Urinary bladder (tissue), 4 donors: ENCODE measurements around the gene CDKN1A. TPM values are rescaled to one million over a fixed set of nuclear protein-coding genes. Genes with fewer than 3 reads are reported as not detected.
"Not testable (repeated sequence)": the region's sequence is repeated elsewhere in the genome, so short reads cannot be mapped to it uniquely, and the experiment has no call there.

Experiments
- DNase-seq: peaks from one replicate; pipeline ENCODE4 v3.0.0-alpha.2; 2015; ENCODE audit errors: extremely low spot score
- H3K27ac ChIP-seq: one replicate; pipeline ENCODE4 v1.5.1; 2013; ENCODE audit warnings: low read depth, mild to moderate bottlenecking, moderate library complexity
- H3K36me3 ChIP-seq: one replicate; pipeline ENCODE4 v1.6.1; 2013; ENCODE audit warnings: mild to moderate bottlenecking, moderate library complexity; ENCODE audit not compliant: insufficient read depth
- H3K4me1 ChIP-seq: one replicate; pipeline ENCODE4 v1.6.1; 2013; ENCODE audit warnings: mild to moderate bottlenecking, moderate library complexity; ENCODE audit not compliant: insufficient read depth
- H3K4me3 ChIP-seq: one replicate; pipeline ENCODE4 v1.5.1; 2013; ENCODE audit warnings: low read depth, low read length
- WGBS: extraction: QIAGEN DNeasy Blood & Tissue Kit; methylation state at CpG from one replicate; pipeline ENCODE4 v1.1.7; 2013; 5-methylcytosine and 5-hydroxymethylcytosine counted together
- polyA plus RNA-seq: library from polyadenylated mRNA; stranded (reverse); fragments of 200-250 nt; gene quantifications from one replicate; pipeline ENCODE4 v1.2.3, GENCODE V29; 2013
- total RNA-seq: library from RNA; depleted of rRNA; stranded (reverse); fragments of >200 nt; gene quantifications from one replicate; pipeline ENCODE4 v1.2.3, GENCODE V29; 2014
- donor health status: healthy with polysubstance abuse.
- donor health status: healthy.

Gene CDKN1A
- total and polyA plus RNA-seq, 2 donors: 27.4 to 127 TPM

DNA sequence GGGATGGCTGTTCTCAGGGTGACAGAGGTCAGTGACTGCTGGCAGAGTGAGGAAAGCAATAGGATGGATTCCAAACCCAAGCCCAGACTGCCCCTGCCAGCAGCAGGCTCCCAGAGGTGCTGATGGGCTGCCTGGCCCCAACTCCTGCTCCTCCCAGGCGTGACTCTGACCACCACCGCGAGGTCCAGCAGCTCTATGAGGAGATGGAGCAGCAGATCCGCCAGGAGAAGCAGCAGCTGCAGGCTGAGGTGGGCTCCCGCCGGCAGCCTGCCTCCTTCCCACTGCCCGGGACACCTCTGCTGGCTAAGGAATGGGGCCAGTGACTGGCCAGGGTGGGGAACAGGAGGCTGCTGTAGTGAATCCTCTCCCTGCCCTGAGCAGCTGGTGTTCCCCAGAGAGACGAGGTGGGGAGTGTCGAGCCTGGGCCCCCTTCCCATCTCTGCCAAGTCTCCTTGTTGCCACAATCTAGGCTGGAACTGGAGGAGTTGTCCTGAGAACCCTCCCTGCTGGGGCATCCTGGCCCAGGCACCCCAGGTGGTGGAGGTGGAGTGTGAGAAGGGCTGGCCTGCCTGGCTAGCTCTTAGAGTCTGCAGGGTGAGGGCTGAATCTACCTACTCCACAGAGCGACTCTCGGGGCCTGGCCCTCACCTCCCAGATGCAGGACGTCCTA lies 39.5 kb downstream of the CDKN1A start:
- WGBS: 79% methylated on average over 12 of the region's 12 CpGs
- no peaks in the 10 kb centered on the region for H3K4me1 ChIP-seq
- no peak for DNase-seq
- no peak overlapping the region for H3K4me3 ChIP-seq
- no peak overlapping the region for H3K27ac ChIP-seq
- no peaks in the 10 kb centered on the region for H3K36me3 ChIP-seq

DNA sequence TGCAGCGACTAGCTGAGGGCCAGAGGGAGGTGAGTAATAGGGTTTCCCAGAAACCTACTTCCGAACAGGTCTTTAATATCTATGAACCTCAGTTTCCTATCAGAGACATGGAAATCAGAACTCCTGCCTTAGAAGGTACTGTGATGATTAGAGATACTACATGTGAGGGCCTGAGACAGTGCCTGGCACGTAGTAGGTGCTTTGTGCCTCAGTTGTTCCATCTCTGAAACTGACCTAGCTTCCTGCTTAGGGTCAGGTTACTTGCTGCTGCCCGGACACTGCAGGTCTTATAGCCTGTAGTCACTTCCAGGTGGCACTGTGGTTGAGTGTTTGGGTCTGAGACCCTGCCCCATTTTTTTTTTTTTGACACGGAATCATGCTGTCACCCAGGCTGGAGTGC lies 40.0 kb downstream of the CDKN1A start:
- H3K36me3 ChIP-seq: no peaks in the 10 kb centered on the region
- H3K4me1 ChIP-seq: no peaks in the 10 kb centered on the region
- no peak for DNase-seq
- no peak overlapping the region for H3K4me3 ChIP-seq
- H3K27ac ChIP-seq: no peak overlapping the region
- WGBS: 80% methylated on average over 5 of the region's 5 CpGs

DNA sequence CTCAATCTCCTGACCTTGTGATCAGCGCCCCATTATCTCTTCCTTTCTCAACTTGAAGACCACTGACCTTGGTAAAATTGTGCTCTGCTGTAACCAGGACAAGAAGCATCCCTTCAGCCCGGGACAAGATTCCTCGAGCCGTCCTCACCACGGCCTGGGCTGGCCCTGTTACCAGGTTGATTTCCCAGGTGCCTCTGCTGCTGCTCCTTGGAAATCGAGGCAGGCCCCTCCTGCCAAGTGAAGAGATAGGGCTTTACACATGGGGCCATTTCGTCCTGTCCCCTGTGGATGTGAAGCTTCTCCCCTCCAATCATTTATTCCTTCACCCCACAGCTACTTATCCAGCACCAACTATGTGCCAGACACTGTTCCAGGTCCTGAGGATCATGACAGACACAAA lies 40.6 kb downstream of the CDKN1A start:
- Histone ChIP-seq H3K4me1 (no peaks in the 10 kb centered on the region), H3K4me3 (no peak overlapping the region), H3K27ac (no peak overlapping the region), H3K36me3 (no peaks in the 10 kb centered on the region)
- WGBS: 91% methylated on average over 7 of the region's 7 CpGs
- no peak for DNase-seq

DNA sequence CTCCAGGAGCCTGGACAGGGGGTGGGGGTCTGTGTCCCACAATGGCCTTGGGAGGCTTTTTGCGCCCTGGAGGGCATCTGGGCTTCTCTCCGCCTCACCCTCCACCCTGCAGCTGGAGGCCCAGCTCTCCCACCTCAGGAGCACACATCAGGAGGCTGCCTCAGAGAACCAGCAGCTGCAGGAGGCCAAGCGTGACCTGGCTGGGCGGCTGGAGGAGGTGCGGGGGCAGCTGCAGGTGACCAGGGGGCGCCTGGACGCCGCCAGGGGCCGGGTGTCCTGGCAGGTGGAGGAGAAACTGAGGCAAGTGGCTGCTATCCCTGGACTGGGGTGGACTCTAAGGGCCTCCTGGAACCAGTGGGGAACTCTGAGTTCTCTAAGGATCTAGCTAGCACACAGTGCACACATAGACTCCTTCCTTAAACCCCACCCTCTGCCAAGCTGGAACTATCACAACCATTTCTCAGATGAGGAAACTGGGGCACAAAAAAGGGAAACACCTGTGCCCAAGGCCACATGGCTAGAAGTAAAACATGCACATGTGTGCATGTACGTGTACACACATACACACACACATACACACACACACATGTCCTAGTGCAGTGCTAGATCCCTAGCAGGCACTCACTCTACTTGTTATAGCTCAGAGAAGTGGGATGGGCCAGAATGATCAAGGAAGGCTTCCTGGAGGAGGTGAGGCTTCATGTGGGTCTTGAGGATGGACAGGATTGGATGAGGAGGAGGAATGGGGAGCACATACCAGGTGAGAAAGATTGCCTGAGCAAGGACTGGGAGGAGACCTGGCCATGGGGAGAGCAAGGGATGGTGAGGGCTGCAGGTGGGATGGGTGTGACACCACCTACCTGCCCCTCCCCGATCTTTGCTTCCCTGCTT lies 42.0 kb downstream of the CDKN1A start:
- WGBS: 92% methylated on average over 11 of the region's 11 CpGs
- no peak overlapping the region for H3K4me3 ChIP-seq
- no peaks in the 10 kb centered on the region for H3K4me1 ChIP-seq
- no peaks in the 10 kb centered on the region for H3K36me3 ChIP-seq
- no peak overlapping the region for H3K27ac ChIP-seq
- no peak for DNase-seq

DNA sequence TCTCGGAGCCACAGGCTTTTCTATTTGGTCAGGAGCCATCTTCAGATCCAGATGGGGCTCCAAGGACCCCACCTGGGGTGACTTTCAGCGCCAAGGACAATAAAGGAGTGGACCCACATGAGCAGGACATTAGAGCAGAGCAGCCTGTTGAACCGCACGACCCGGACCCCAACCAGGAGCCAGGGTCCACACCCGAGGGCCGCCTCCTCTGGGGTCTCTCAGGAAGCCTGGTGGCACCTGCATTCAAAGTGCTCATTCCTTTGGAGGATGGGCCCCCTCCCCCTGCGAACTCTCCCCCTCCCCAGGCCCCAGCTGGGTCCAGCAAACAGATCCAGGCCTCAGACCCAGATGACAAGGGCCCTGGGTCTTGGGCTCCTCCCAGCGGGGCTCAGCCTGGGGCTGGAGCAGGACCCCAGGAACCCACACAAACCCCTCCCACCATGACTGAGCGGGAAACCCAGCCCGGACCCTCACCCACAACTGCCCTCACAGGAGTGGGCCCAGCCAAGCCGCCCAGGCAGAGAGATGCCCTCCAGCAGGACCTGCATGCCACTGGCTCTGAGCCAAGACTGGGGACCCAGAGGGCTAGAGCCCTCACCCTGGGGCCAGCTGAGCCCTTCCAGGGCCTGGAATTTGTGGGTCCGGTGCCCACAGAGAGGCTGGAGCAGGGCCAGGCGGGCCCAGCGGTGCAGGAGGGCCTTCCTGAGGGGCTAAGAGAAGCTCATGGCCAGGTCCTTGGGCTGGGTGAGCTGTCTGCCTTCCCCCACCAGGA lies 43.0 kb downstream of the CDKN1A start:
- no peaks in the 10 kb centered on the region for H3K36me3 ChIP-seq
- H3K27ac ChIP-seq: no peak overlapping the region
- 87% methylated on average over 15 of the region's 15 CpGs for WGBS
- no peaks in the 10 kb centered on the region for H3K4me1 ChIP-seq
- H3K4me3 ChIP-seq: no peak overlapping the region
- DNase-seq: no peak

DNA sequence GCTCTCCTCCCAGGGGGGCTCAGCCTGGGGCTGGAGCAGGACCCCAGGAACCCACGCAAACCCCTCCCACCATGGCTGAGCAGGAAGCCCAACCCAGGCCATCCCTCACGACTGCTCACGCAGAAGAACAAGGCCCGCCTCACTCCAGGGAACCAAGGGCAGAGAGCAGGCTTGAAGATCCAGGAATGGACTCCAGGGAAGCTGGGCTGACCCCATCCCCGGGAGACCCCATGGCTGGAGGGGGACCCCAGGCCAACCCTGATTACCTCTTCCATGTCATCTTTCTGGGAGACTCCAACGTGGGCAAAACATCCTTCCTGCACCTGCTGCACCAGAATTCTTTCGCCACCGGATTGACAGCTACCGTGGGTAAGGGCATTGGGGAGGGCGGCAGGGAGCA lies 43.9 kb downstream of the CDKN1A start:
- 91% methylated on average over 10 of the region's 10 CpGs for WGBS

DNA sequence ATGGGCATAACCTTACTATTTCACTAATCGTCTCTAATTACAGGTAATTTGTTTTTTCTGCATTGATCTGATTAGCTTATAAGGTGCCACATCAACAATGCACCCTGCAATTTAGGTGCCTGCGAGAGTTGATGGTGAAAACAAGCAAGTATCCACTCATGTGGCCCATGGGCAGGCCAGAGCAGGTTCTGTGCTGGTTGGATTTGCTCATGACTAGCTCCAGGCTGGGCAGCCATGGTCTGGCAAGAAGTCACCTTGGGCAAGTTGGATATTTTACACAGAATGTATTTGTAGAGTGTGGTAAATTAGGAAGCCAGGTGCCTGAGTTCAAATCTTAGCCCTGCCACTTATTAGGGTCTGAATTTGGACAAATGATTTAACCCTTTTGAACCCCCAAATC lies 44.4 kb downstream of the CDKN1A start:
- 89% methylated on average over 2 of the region's 2 CpGs for WGBS
- H3K4me1 ChIP-seq: no peaks in the 10 kb centered on the region
- no peak for DNase-seq

More for the DNA sequence above, 43.9 kb downstream of the CDKN1A start:
- Histone ChIP-seq H3K4me3 (no peak overlapping the region), H3K27ac (no peak overlapping the region), H3K36me3 (no peaks in the 10 kb centered on the region), H3K4me1 (no peaks in the 10 kb centered on the region)
- no peak for DNase-seq

DNA sequence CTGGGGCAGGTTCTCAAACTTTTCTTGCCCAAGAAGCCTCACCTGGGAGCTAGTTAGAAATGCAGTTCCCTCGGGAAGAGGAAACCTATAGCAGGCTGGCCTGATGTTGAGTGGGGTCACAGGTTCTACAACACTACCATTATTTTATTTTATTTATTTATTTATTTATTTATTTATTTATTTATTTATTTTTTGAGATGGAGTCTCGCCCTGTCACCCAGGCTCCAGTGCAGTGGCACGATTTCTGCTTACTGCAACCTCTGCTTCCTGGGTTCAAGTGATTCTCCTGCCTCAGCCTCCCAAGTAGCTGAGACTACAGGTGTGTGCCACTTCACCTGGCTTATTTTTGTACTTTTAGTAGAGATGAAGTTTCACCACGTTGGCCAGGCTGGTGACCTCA lies 45.5 kb downstream of the CDKN1A start:
- H3K4me3 ChIP-seq, H3K27ac ChIP-seq, DNase-seq, H3K4me1 ChIP-seq, H3K36me3 ChIP-seq: not testable (repeated sequence)
- WGBS: 91% methylated on average over 4 of the region's 4 CpGs

More for the DNA sequence above, 44.4 kb downstream of the CDKN1A start:
- Histone ChIP-seq H3K27ac (no peak overlapping the region), H3K36me3 (no peaks in the 10 kb centered on the region), H3K4me3 (no peak overlapping the region)

DNA sequence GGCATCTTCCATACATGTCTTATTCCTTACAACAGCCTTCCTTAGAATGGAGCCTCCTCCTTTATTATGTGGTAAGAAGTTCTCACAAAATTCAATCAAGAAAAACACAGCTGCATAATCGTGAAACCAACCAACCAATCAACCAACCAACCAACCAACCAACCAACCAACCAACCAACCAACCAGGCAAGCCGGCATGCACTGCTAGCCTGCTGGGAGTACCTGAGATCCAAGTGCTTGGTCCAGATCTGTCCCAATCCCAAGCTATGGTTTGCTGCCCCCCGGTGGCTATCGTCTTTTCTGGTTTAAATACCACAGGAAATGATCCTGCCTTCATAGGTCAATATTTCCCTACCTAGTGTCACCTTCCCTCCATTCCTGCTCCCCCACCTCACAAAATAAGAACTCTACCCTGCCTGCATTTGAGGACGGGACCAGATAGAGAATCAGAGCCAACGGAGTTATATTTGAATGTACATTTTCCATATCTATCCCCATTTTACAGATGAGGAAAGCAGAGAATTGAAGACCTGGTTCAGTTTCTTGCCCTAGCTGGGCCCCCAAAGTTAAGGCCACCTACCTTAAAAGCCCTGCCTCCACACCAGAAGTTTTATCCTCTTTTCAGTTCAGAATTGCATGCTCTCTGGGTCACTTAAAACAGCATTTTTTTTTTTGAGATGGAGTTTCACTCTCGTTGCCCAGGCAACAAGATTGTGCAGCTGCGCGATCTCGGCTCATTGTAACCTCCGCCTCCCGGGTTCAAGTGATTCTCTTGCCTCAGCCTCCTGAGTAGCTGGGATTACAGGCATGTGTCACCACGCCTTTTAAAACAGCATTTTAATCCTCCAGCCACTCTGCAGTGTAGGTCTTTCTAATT lies 46.2 kb downstream of the CDKN1A start:
- 55% methylated on average over 13 of the region's 13 CpGs for WGBS

DNA sequence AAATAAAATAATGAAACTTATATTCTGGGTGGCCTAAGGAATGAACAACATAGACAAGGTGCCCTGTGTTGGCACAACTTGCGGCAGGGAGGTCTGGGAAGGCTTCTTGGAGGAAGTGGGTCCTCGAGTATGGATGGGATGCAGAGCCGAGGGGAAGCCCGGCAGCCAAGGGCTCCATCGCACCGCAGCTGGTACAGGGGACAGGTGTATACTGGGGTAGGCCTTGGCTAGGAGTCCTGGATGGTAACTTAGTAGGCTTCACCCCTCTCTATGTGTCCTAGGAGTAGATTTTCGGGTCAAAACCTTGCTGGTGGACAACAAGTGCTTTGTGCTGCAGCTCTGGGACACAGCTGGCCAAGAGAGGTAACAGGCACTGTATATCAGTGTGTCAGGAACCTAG lies 47.1 kb downstream of the CDKN1A start:
- WGBS: 92% methylated on average over 7 of the region's 7 CpGs

More for the DNA sequence above, 46.2 kb downstream of the CDKN1A start:
- Histone ChIP-seq H3K27ac (no peak overlapping the region), H3K4me1 (no peaks in the 10 kb centered on the region), H3K4me3 (no peak overlapping the region), H3K36me3 (no peaks in the 10 kb centered on the region)
- no peak for DNase-seq

DNA sequence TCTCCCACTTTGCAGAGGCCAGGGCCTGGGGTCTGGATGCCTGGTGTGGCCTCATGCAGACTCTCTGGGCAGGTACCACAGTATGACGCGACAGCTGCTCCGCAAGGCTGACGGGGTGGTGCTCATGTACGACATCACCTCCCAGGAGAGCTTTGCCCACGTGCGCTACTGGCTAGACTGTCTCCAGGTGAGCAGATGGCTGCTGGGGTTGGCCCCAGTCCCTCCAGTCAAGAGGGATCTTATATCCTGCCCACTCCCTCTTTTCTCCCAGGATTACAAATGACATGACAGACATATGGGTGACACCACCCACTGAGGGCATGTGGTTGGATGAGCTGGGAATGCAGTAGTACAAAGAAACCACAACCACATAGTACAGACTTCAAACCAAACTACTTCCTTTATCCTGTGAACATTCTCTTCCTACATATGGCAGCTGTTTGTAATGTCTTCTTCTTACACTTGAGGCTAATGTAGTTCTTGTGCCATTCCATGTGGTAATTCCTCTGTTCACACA lies 49.0 kb downstream of the CDKN1A start:
- no peak for DNase-seq
- 95% methylated on average over 7 of the region's 7 CpGs for WGBS
- Histone ChIP-seq H3K4me1 (no peaks in the 10 kb centered on the region), H3K4me3 (no peak overlapping the region), H3K27ac (no peak overlapping the region), H3K36me3 (no peaks in the 10 kb centered on the region)

More for the DNA sequence above, 47.1 kb downstream of the CDKN1A start:
- DNase-seq: no peak
- Histone ChIP-seq H3K27ac (no peak overlapping the region), H3K4me3 (no peak overlapping the region), H3K36me3 (no peaks in the 10 kb centered on the region), H3K4me1 (no peaks in the 10 kb centered on the region)

DNA sequence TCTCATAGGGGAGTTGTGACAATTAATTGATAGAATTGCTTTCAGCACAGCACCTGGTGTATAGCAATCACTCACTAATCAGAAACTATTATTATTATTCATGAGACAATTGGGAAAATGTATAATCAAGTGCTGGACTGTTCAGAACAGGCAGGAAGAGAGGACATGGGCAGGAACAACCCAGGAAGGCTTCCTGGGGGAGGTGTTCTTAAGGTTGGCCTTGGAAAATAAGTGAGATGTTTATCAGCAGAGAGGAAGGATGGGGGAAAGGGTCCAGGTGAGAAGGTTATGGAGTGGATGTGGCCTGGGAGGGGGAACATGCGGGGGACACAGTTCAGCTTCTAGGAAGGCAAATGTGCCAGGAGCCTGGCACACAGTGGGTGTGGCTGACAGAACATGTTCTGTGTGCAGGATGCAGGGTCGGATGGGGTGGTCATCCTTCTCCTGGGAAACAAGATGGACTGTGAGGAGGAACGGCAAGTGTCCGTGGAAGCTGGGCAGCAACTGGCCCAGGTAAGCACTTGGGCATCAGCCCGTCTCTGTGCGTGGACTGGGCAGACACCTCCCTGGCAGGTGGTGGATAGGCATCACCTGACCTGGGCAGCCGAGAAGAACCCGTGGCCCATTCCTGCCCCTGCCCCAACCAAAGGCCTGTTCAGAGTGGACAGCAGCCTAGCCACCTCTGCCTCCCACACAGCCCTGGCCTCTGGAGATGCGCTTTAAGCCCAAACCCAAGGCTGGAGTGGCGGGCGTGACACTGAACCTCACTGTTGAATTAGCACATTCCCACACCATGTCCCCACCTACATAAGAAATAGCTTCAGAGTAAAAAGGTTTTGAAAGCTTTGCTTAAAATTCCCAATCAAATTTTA lies 50.0 kb downstream of the CDKN1A start:
- no peaks in the 10 kb centered on the region for H3K4me1 ChIP-seq
- no peaks in the 10 kb centered on the region for H3K36me3 ChIP-seq
- 87% methylated on average over 11 of the region's 11 CpGs for WGBS
- H3K27ac ChIP-seq: no peak overlapping the region
- DNase-seq: no peak
- H3K4me3 ChIP-seq: no peak overlapping the region
